Stimulated activated CD4-positive, alpha-beta T cell treated with anti-CD3 and anti-CD28 coated beads, TNF-alpha, amount 100 ng/mL, for 1 hour (primary cell): ENCODE data around the gene DMXL1.
A peak's percentile ranks its signal among the peaks of the same experiment; 100 is the strongest.
"Not testable (repeated sequence)": the region's sequence is repeated elsewhere in the genome, so short reads cannot be mapped to it uniquely, and the experiment has no call there.

Experiments used
- DNase-seq, 3 donors: peaks; one replicate each; pipeline ENCODE4 v3.0.0-alpha.2; 2020; ENCODE audit warnings: low read depth in 3 of 3, low spot score in 1 of 3

The DMXL1 gene

DNA sequence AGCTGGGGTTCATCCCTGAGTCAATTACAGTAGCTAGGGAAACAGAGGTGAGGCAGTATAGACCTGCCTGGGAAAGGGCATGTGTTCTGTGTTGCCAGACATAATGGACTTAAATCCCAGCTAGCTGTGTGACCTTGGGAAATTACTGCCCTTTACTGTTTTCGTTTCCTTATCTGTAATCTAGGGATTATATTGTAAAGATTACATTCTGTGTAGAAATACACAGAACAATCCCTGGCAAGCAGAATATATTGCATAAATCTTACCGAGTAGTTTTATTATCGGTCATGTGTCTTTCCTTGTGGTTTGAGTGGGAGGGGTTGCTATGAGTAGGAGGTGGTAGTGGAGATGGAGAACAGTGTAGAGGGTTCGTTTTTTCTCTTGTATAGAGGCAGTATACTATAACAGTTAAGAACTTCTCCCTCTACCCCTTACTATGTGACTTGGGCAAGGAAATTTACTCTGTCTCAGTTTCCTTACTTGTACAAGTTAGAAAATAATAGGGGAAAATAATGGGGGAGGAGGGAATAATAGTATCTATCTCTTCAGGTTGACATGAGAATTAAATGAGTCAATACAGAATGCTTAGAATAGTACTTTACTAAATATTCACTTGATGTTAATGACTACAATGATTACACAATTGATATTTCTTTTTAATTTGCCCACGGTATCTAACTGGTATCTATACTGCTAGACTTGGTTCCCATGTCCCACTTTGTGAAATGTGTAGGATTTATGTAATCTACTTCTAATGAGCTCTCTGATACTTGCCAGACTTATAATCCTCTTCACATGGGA lies 7.1 kb upstream of the DMXL1 start:
- no peak for DNase-seq

GRCh38 chr5:119067450-119067849 lies 3.4 kb upstream of the DMXL1 start:
- DNase-seq = no peak

GRCh38 chr5:119070578-119070827 lies 384 bp upstream of the DMXL1 start:
- DNase-seq = no peak

DNA sequence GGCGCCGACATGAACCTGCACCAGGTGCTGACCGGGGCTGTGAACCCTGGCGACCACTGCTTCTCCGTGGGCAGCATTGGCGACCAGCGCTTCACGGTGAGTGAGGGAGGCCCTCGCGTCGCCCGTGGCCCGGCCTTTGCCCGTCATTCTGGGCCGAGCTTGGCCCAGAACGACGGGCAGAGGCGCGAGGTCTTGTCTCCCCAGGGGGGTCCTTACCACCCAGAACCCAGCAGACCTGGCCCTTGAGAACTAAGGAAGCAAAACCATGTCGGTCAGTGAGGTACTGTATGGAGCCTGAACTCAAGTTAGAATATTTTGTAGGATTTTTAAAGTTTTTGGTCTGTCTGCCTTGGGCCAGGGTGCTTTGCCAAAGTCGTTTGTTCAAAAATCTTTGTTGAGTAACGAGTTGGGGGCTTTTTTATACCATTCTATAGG lies 691 bp downstream of the DMXL1 start:
- no peak for DNase-seq

- DNase-seq = no peak
These were observed 1.6 kb downstream of the DMXL1 start for GRCh38 chr5:119072496-119072895.

GRCh38 chr5:119073746-119074337 lies 3.0 kb downstream of the DMXL1 start:
- DNase-seq = not testable (repeated sequence)

DNA sequence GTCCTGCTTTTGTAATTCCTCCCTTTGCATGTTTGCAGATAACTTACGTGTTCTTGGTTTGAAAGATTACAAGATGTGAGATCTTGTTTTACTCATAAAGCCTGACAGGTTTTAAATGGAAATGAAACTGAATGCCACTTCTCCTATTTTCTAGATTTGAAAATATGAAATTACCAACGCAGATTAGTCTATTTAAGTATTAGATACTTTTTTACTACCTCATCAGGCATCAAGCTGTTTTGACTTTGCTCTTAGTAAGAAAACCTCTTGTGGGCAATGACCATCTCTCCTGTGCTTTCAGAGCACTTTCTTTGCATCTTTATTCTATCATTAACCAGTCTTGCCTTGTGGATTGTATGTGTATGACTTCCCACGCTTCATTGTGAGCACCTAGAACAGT lies 3.5 kb downstream of the DMXL1 start:
- DNase-seq = no peak

GRCh38 chr5:119075269-119075668 lies 4.4 kb downstream of the DMXL1 start:
- not testable (repeated sequence) for DNase-seq

- no peak for DNase-seq
These were observed 5.2 kb downstream of the DMXL1 start for GRCh38 chr5:119076080-119076479.

DNA sequence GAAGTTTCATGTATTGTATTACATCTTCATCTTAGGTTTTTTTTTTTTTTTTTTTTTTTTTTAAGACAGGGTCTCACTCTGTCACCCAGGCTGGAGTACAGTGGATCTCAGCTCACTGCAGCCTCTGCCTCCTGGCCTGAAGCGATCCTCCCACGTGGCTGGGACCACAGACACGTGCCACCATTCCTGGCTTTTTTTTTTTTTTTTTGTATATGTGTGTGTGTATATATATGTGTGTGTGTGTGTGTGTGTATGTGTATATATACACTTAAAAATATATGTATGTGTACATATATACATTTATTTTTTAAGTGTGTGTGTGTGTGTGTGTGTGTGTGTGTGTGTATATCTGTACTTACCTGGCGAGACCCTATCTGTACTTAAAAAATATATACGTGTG lies 6.6 kb downstream of the DMXL1 start:
- no peak for DNase-seq

- no peak for DNase-seq
These were observed 7.4 kb downstream of the DMXL1 start for GRCh38 chr5:119078071-119078846.

DNA sequence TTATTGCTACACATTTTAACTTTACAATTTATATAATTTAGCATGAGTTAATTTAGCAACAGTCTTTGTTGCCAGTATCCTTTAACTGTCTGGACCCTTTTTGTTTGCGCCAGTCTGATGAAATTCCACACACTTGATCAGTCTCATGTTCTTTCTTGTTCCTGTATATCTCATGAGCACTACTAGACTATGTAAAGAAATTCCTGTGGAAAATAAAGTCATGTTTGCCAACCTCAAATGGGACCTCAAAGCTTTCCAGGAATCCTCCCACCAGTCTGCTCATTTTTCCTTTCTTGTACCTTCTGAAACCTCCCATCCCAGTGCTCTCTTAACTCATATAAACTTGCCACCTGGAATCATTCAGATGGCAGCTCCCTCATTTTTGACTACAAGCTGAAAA lies 8.0 kb downstream of the DMXL1 start:
- no peak for DNase-seq

GRCh38 chr5:119079318-119079921 lies 8.5 kb downstream of the DMXL1 start:
- peak in 1 of 3 donors; percentile 7 for DNase-seq

DNA sequence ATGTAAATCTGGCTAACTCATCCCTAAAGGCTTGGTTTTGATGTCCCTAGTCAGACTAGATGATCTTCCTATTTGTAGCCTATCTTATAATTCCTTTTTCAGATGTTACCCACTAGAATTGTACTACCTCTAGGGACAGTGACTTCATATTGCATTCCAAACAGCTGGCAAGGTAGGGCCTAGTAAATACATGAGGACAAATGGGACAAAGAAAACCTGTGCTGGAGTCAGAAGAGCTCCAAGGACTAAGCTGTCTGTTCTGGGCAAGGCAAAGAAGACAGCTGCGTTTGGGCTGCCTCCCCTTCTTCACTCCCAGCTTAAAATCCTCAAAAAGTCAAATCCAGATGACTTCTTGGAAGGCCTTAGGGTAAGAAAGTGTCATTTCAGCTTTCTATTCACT lies 10.0 kb downstream of the DMXL1 start:
- no peak for DNase-seq

GRCh38 chr5:119082691-119083090 lies 11.8 kb downstream of the DMXL1 start:
- no peak for DNase-seq

GRCh38 chr5:119083679-119084078 lies 12.8 kb downstream of the DMXL1 start:
- DNase-seq = no peak

DNA sequence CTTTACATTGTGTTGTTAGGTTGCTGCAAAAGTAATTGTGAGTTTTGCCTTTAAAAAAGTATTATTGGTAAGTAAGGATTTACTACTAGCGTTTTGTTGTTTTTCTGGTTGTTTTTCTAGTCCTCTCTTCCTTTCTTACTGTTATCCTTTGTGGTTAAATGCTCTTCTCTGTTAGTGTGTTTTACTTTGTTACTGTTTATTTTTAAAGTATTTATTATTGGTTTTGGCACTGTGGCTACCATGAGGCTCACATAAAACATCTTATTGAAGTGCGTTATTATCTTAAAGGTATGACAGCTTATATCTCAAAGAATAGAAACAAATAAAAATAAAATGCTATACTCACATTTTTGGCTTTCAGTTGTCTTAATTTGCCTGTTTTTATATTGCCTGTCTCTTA lies 17.6 kb downstream of the DMXL1 start:
- DNase-seq = no peak

DNA sequence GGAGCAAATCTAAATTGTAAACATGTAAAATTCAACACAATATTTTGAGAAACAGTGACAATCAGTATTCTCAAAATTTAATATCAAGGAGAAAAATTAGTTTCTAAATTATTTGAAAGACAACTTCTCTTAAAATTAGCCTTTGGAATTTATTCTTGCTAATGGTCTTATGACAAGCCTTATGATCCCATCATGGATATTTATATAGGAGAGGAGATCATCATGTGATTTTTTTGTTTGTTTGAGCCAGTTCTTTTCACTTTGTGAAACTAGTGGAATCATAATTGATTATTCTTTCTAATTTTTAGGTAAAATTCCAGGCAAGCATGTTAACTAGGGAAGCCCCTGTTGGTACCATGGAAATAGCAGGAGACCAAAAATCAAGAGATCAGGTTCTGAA lies 24.7 kb downstream of the DMXL1 start:
- no peak for DNase-seq

- no peak for DNase-seq
These were observed 35.1 kb downstream of the DMXL1 start for GRCh38 chr5:119105971-119106370.

DNA sequence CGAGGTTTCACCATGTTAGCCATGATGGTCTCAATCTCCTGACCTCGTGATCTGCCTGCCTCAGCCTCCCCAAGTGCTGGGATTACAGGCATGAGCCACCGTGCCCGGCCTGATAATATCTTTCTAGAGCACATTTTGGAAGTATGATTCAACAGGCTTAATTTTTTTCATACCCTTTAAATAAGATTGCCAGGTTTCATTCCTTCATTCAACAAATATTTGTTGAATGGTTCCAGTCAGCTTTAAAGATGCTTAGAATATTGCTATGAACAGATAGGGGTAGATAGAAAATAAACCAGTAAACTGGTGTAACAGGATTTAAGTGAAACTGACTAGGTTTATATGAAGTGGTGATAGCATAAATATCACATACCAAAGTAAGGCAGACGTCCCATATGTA lies 41.3 kb downstream of the DMXL1 start:
- no peak for DNase-seq

DNA sequence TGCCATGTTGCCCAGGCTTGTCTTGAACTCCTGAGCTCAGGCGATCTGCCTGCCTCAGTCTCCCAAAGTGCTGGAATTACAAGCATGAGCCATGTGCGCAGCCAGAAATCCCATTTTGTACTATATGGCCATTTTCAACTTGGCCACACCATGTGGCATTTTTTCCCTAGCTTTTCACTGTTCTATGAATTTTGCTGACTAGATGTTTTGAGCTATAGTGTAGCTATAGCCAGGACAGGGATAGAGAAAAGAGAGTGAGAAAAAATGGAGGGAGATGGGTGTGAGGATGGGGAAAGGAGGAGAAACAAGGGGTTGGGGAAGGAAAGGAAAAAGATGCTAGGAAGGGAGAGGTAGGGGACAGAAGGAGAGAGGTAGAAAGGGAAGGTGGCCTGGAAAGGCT lies 46.4 kb downstream of the DMXL1 start:
- no peak for DNase-seq

DNA sequence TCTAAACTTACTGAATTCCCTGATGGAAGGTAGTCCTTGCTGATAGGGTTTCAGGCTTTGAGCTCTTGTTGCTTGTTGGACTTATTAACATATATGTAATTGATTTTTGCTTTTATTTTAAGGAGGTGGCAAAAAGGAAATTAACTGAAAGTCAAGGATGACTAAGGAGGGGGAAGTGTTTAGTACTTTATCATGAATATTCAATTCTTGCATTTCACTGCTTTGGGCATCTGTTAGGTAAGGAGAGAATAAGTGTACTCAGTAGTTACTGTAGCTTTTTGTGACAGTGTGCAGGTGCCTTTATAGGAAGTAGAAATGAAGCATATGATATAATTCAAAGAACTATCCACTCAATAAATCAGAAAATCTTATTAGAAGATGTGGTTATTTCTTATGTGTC lies 47.1 kb downstream of the DMXL1 start:
- DNase-seq = no peak
